H1 (cell line): ENCODE results near the gene TMEM59L. TPM values are rescaled to one million over a fixed set of nuclear protein-coding genes. Genes with fewer than 3 reads are reported as not detected.
A peak's percentile ranks its signal among the peaks of the same experiment; 100 is the strongest.

ENCODE experiments used
- CTCF ChIA-PET: fragments of 300-600 bp; sonication (Branson Sonifier 250); formaldehyde crosslinking; loops from one replicate; lab custom pipeline; 2021; ENCODE audit not compliant: partially characterized antibody; lab: Charles Lee
- POLR2A ChIA-PET: fragments of 300-600 bp; sonication (Branson Sonifier 250); formaldehyde crosslinking; loops from one replicate; lab custom pipeline; 2021; ENCODE audit warnings: inconsistent platforms; ENCODE audit not compliant: partially characterized antibody; lab: Charles Lee
- DNase-seq, 2 experiments: peaks; one replicate each; pipeline versions ENCODE4 v3.0.0 to v3.0.0-alpha.2; 2010 to 2022; ENCODE audit warnings: low spot score in 2 of 2, low read depth in 1 of 2, mixed read lengths in 1 of 2
- FAIRE-seq: peaks from 2 replicates; lab custom pipeline; 2011; peaks lifted over from hg19 to GRCh38; lab: Jason Lieb, UNC
- H2AFZ ChIP-seq: 2 replicates; pipeline ENCODE4 v1.8.1; 2012; ENCODE audit warnings: low read length, inconsistent platforms
- H2AK5ac ChIP-seq: 2 replicates; pipeline ENCODE4 v1.6.1; 2013; ENCODE audit warnings: low read depth, low read length
- H2BK120ac ChIP-seq: replicated peaks from 2 replicates; pipeline ENCODE3; 2013; ENCODE audit warnings: low read depth, low read length, inconsistent platforms
- H2BK12ac ChIP-seq: 2 replicates; pipeline ENCODE4 v1.6.1; 2013; ENCODE audit warnings: low read depth, low read length
- H2BK15ac ChIP-seq: 2 replicates; pipeline ENCODE4 v1.6.1; 2013; ENCODE audit warnings: low read length
- H2BK20ac ChIP-seq: 2 replicates; pipeline ENCODE4 v1.6.1; 2013; ENCODE audit warnings: low read length
- H2BK5ac ChIP-seq: 2 replicates; pipeline ENCODE4 v1.6.1; 2013; ENCODE audit warnings: low read depth, low read length
- H3K14ac ChIP-seq: 2 replicates; pipeline ENCODE4 v1.6.1; 2013; ENCODE audit warnings: inconsistent platforms; ENCODE audit not compliant: insufficient read length
- H3K18ac ChIP-seq: 2 replicates; pipeline ENCODE4 v1.6.1; 2013; ENCODE audit warnings: low read length; ENCODE audit errors: extremely low read depth
- H3K23ac ChIP-seq: 2 replicates; pipeline ENCODE4 v1.6.1; 2013; ENCODE audit warnings: inconsistent platforms; ENCODE audit not compliant: insufficient read length
- H3K23me2 ChIP-seq: 2 replicates; pipeline ENCODE4 v1.6.1; 2013; ENCODE audit warnings: low read depth, low read length
- H3K27ac ChIP-seq: 2 replicates; pipeline ENCODE4 v1.6.1; 2011; ENCODE audit warnings: low read depth, low read length, inconsistent platforms
- H3K27me3 ChIP-seq, 4 experiments: replicated peaks in 1 of 4; 1 replicate in 1 of 4; 2 replicates in 3 of 4; pipeline versions ENCODE4 v1.6.1 to v1.8.1; 2011 to 2013; ENCODE audit warnings: low read length in 3 of 4, mild to moderate bottlenecking in 3 of 4, inconsistent platforms in 2 of 4, mixed read lengths in 2 of 4, moderate library complexity in 1 of 4; ENCODE audit not compliant: control insufficient read depth in 3 of 4, insufficient read depth in 3 of 4; ENCODE audit errors: extremely low read depth in 1 of 4
- H3K36me3 ChIP-seq, 4 experiments: 2 replicates each; pipeline versions ENCODE4 v1.6.1 to v1.8.1; 2011 to 2013; ENCODE audit warnings: mild to moderate bottlenecking in 4 of 4, low read length in 3 of 4, moderate library complexity in 2 of 4, control low read depth in 1 of 4, inconsistent platforms in 1 of 4; ENCODE audit not compliant: insufficient read depth in 4 of 4, control insufficient read depth in 2 of 4
- H3K4ac ChIP-seq: replicated peaks from 2 replicates; pipeline ENCODE3; 2013; ENCODE audit warnings: low read length, low read depth, mixed read lengths, inconsistent platforms; ENCODE audit not compliant: insufficient read length
- H3K4me1 ChIP-seq, 4 experiments: replicated peaks in 1 of 4; 1 replicate in 1 of 4; 2 replicates in 3 of 4; pipeline versions ENCODE4 v1.6.1 to v1.8.1; 2011 to 2013; ENCODE audit warnings: low read length in 3 of 4, inconsistent platforms in 2 of 4, mixed read lengths in 1 of 4; ENCODE audit not compliant: insufficient read depth in 4 of 4, control insufficient read depth in 3 of 4
- H3K4me2 ChIP-seq, 2 experiments: 2 replicates each; pipeline versions ENCODE4 v1.6.1 to v1.8.1; 2011 to 2013; ENCODE audit warnings: low read depth in 2 of 2, low read length in 2 of 2, control low read depth in 1 of 2, inconsistent platforms in 1 of 2, mild to moderate bottlenecking in 1 of 2; ENCODE audit not compliant: insufficient read depth in 1 of 2
- H3K4me3 ChIP-seq, 4 experiments: fragments of 200-600, 300-600 bp in 1 of 4; sonication (generic), shearing (Covaris generic), sonication (Bioruptor Twin) in 1 of 4; 2 replicates each; pipeline versions ENCODE4 v1.5.1 to v1.8.1; 2011 to 2016; ENCODE audit warnings: low read length in 4 of 4, low read depth in 3 of 4, control low read depth in 2 of 4, inconsistent platforms in 2 of 4, mild to moderate bottlenecking in 2 of 4, mixed read lengths in 1 of 4, moderate library complexity in 1 of 4; ENCODE audit not compliant: insufficient read depth in 2 of 4; ENCODE audit errors: extremely low read depth in 1 of 4
- H3K56ac ChIP-seq: replicated peaks from 2 replicates; pipeline ENCODE3; 2013; ENCODE audit warnings: low read depth, mild to moderate bottlenecking, mixed read lengths, low read length, inconsistent platforms; ENCODE audit not compliant: insufficient read length
- H3K79me1 ChIP-seq: 2 replicates; pipeline ENCODE4 v1.6.1; 2013; ENCODE audit warnings: low read depth, low read length, control low read depth
- H3K79me2 ChIP-seq, 2 experiments: 2 replicates each; pipeline versions ENCODE4 v1.6.1 to v1.8.1; 2012 to 2013; ENCODE audit warnings: low read length in 2 of 2, mild to moderate bottlenecking in 2 of 2, inconsistent platforms in 1 of 2; ENCODE audit not compliant: insufficient read depth in 2 of 2, control insufficient read depth in 1 of 2
- H3K9ac ChIP-seq, 4 experiments: replicated peaks in 1 of 4; 1 replicate in 1 of 4; 2 replicates in 3 of 4; pipeline versions ENCODE4 v1.6.1 to v1.8.1; 2011 to 2013; ENCODE audit warnings: low read depth in 3 of 4, low read length in 3 of 4, control low read depth in 2 of 4, mild to moderate bottlenecking in 2 of 4, moderate library complexity in 2 of 4, inconsistent platforms in 1 of 4; ENCODE audit errors: extremely low read depth in 1 of 4
- H3K9me3 ChIP-seq, 2 experiments: 2 replicates each; pipeline versions ENCODE4 v1.6.1 to v1.8.1; 2012 to 2013; ENCODE audit warnings: mild to moderate bottlenecking in 2 of 2, moderate library complexity in 2 of 2, control low read depth in 1 of 2, inconsistent platforms in 1 of 2, low read depth in 1 of 2, low read length in 1 of 2, mixed read lengths in 1 of 2; ENCODE audit not compliant: insufficient read depth in 2 of 2
- H4K20me1 ChIP-seq, 2 experiments: replicated peaks in 1 of 2; 2 replicates each; pipeline versions ENCODE3 to v1.8.1; 2011 to 2013; ENCODE audit warnings: inconsistent platforms in 2 of 2, low read length in 2 of 2, mild to moderate bottlenecking in 1 of 2; ENCODE audit not compliant: insufficient read depth in 2 of 2, control insufficient read depth in 1 of 2
- H4K5ac ChIP-seq: 2 replicates; pipeline ENCODE4 v1.6.1; 2013; ENCODE audit warnings: low read length, low read depth, mixed read lengths, inconsistent platforms; ENCODE audit not compliant: insufficient read length
- H4K8ac ChIP-seq: 2 replicates; pipeline ENCODE4 v1.8.0; 2013; ENCODE audit warnings: mild to moderate bottlenecking, moderate library complexity, low read length, inconsistent platforms; ENCODE audit not compliant: insufficient read depth; ENCODE audit errors: extremely low read depth
- H4K91ac ChIP-seq: replicated peaks from 2 replicates; pipeline ENCODE3; 2013; ENCODE audit warnings: low read length, mixed read lengths, inconsistent platforms; ENCODE audit not compliant: insufficient read length
- ASH2L ChIP-seq: fragments of 200-600, 300-600 bp; sonication (generic); IDR thresholded peaks from one replicate; pipeline ENCODE4 v1.7.1; 2017; ENCODE audit warnings: low read length
- CTBP2 ChIP-seq: IDR thresholded peaks from 2 replicates; pipeline ENCODE4 v1.7.0; 2011; ENCODE audit warnings: borderline replicate concordance, mild to moderate bottlenecking, moderate library complexity, mixed read lengths, low read length; ENCODE audit not compliant: insufficient read depth, insufficient read length
- E2F6 ChIP-seq: IDR thresholded peaks from 2 replicates; pipeline ENCODE4 v1.6.1; 2012; ENCODE audit warnings: inconsistent platforms
- EGR1 ChIP-seq: IDR thresholded peaks from 2 replicates; pipeline ENCODE4 v1.6.1; 2011; ENCODE audit warnings: low read depth, low read length, borderline replicate concordance
- HDAC6 ChIP-seq: IDR thresholded peaks from one replicate; pipeline ENCODE4 v1.7.1; 2012; ENCODE audit warnings: low read depth, mild to moderate bottlenecking, inconsistent platforms, low read length, moderate library complexity
- KDM1A ChIP-seq: fragments of 200-600, 300-600 bp; sonication (generic); IDR thresholded peaks from 2 replicates; pipeline ENCODE4 v1.7.1; 2016; ENCODE audit warnings: mild to moderate bottlenecking, low read length, borderline replicate concordance
- KDM5A ChIP-seq: fragments of 200-600 bp; IDR thresholded peaks from 2 replicates; pipeline ENCODE4 v1.7.1; 2012; ENCODE audit warnings: mild to moderate bottlenecking, low read length, inconsistent platforms, mixed read lengths
- RFX5 ChIP-seq: IDR thresholded peaks from 2 replicates; pipeline ENCODE4 v1.6.1; 2011; ENCODE audit warnings: low read depth, low read length, improper control_type of control experiment, borderline replicate concordance
- RNF2 ChIP-seq: fragments of 200-900, 300-1000 bp; sonication (generic); IDR thresholded peaks from 2 replicates; pipeline ENCODE4 v1.7.1; 2016; ENCODE audit warnings: borderline replicate concordance, low read depth, mild to moderate bottlenecking, antibody characterized with exemption, low read length; ENCODE audit not compliant: poor library complexity, severe bottlenecking; ENCODE audit errors: missing control alignments
- SIN3A ChIP-seq, 2 experiments: IDR thresholded peaks in 1 of 2; conservative IDR thresholded peaks in 1 of 2; 2 replicates each; pipeline ENCODE4 v1.6.1; 2011 to 2012; ENCODE audit warnings: low read length in 2 of 2, improper control_type of control experiment in 1 of 2, low read depth in 1 of 2, mild to moderate bottlenecking in 1 of 2
- SIX5 ChIP-seq: IDR thresholded peaks from 2 replicates; pipeline ENCODE4 v1.6.1; 2011; ENCODE audit warnings: mild to moderate bottlenecking, low read depth, low read length
- TAF7 ChIP-seq: optimal IDR thresholded peaks from 2 replicates; pipeline ENCODE3; 2011; ENCODE audit warnings: low read depth, mild to moderate bottlenecking, inconsistent platforms, low read length, moderate library complexity, borderline replicate concordance
- TEAD4 ChIP-seq: IDR thresholded peaks from 2 replicates; pipeline ENCODE4 v1.6.1; 2012; ENCODE audit warnings: low read depth, low read length, inconsistent platforms, mixed read lengths
- WGBS, 2 experiments: shearing (Covaris generic) in 1 of 2; methylation state at CpG; one replicate each; pipeline versions ENCODE4 v1.1.6 to v1.1.7; 2013 to 2015; ENCODE audit warnings: low lambda C conversion rate in 2 of 2, mixed read lengths in 2 of 2, inconsistent platforms in 1 of 2, low coverage in 1 of 2, missing lambda C conversion rate in 1 of 2; ENCODE audit not compliant: insufficient replicate concordance in 2 of 2, insufficient coverage in 1 of 2, insufficient read length in 1 of 2; ENCODE audit errors: extremely low coverage in 1 of 2, missing lambda C conversion rate in 1 of 2; 5-methylcytosine and 5-hydroxymethylcytosine counted together
- polyA plus RNA-seq, 7 experiments: library from polyadenylated mRNA; depleted of rRNA in 3 of 7; stranded (reverse) in 5 of 7; unstranded in 2 of 7; fragments of >200 nt in 5 of 7; fragments of 200-250 nt in 2 of 7; gene quantifications; 1 replicate in 5 of 7; 2 replicates in 1 of 7; 4 replicates in 1 of 7; pipeline versions ENCODE4 v1.2.1 to v1.2.3, GENCODE V29; 2011 to 2013; ENCODE audit warnings: missing spikeins in 2 of 7, mixed read lengths in 2 of 7
- total RNA-seq: library from RNA; stranded (reverse); fragmentation: NEBNext Ultra II Directional; extraction: Animal tissue kit (Norgen Biotek cat#: 25700); gene quantifications from 2 replicates; pipeline ENCODE4 v1.2.1, GENCODE V29; 2021

Gene TMEM59L
- total and polyA plus RNA-seq, 2 of the 8 experiments (the other 6 are each of a cell fraction or from before 2014, with no cell fraction given) = 4.0 to 12.2 TPM

DNA sequence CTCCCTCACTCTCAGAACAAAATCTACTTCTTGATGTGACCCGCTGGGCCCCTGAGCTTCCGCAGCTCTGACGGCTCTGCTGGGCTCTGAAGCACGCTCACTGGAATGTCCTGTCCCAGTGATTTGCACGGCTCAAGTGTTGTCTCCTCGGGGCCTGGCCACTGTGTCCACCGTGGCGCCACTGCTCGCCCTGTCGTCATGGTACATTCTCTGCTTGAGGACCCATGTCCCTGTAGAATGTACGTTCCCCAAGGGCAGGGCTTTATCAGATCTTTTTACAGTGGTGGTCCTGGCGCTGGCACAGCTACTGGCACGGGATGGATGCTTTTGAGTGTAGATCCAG is 36.3 kb downstream of the TMEM59L start:
- no peak overlapping the region for H3K18ac ChIP-seq
- H3K27me3 ChIP-seq = no peaks in the 10 kb centered on the region
- H3K14ac ChIP-seq = no peak overlapping the region
- no peaks in the 10 kb centered on the region for H3K9me3 ChIP-seq
- H3K79me2 ChIP-seq = peaks cover 0 to 8% of the 10 kb centered on the region in 2 experiments; a peak in 1 of 4 replicates
- H2BK20ac ChIP-seq = no peak overlapping the region
- no peak overlapping the region for H4K5ac ChIP-seq
- WGBS, 2 experiments = 89% methylated on average over 13 of the region's 13 CpGs; no CpG with 5 or more reads in 1 of the 2 experiments
- no peak overlapping the region for H3K4me3 ChIP-seq
- H3K4me2 ChIP-seq = no peak overlapping the region
- H3K27ac ChIP-seq = no peak overlapping the region
- H3K9ac ChIP-seq = no peak overlapping the region
- no peak overlapping the region for H3K56ac ChIP-seq
- 0 out of 2 replicates have a peak overlapping the region, but pooled peaks have one; percentile 53 for H2AK5ac ChIP-seq
- H4K8ac ChIP-seq = no peak overlapping the region
- no peak overlapping the region; the same call in 1 of the 2 replicates for H2BK5ac ChIP-seq
- no peak overlapping the region for H3K4ac ChIP-seq
- H2BK120ac ChIP-seq = no peak overlapping the region
- H3K36me3 ChIP-seq = no peaks in the 10 kb centered on the region
- H4K20me1 ChIP-seq = peaks cover 4 to 38% of the 10 kb centered on the region in 2 experiments
- no peak for FAIRE-seq
- DNase-seq = no peak
- H2AFZ ChIP-seq = no peak overlapping the region
- no peak overlapping the region for H4K91ac ChIP-seq
- H3K23me2 ChIP-seq = peaks cover 7% of the 10 kb centered on the region; the same call in 1 of the 2 replicates
- CTCF ChIA-PET = interaction anchor here (0.7 to 1.9 kb wide), 8 partner anchors 12 to 198 kb away, joined by 3 to 6 read pairs (median 3); no protein-coding TSS in a partner anchor
- H2BK15ac ChIP-seq = no peak overlapping the region
- H2BK12ac ChIP-seq = no peak overlapping the region
- no peak overlapping the region for H3K23ac ChIP-seq
- H3K79me1 ChIP-seq = peaks cover 20% of the 10 kb centered on the region
- POLR2A ChIA-PET = interaction anchor here (0.6 to 1.4 kb wide), 2 partner anchors 10 to 34 kb away, joined by 3 to 5 read pairs; no protein-coding TSS in a partner anchor
- peaks cover 0 to 22% (median 5%) of the 10 kb centered on the region in 4 experiments; a peak in 4 of 7 replicates for H3K4me1 ChIP-seq
- TF ChIP-seq CTBP2 (no peak), HDAC6 (no peak), E2F6 (no peak), SIN3A (conservative IDR thresholded peaks at IDR 0.05 in 1 of 2, IDR thresholded peaks at IDR 0.05 in 1 of 2; ENCODE audit: low read depth in 1 of 2, low read length in 2 of 2) (no peak), ASH2L (no peak), RNF2 (no peak), KDM5A (no peak), RFX5 (no peak), TEAD4 (no peak), TAF7 (no peak), SIX5 (no peak), KDM1A (no peak), EGR1 (no peak)
